ENCODE measurements around the gene COL5A1. TPM values are rescaled to one million over a fixed set of nuclear protein-coding genes. Genes with fewer than 3 reads are reported as not detected.

The COL5A1 gene
- total RNA-seq, 2 experiments from 2014 or later, result 0.12 to 0.19 TPM

- Mint-ChIP-seq H3K27ac (no peak overlapping the region), H3K9me3 (no peaks in the 10 kb centered on the region), H3K4me3 (no peak overlapping the region), H3K36me3 (no peaks in the 10 kb centered on the region), H3K27me3 (peaks cover 6% of the 10 kb centered on the region), H3K4me1 (ENCODE audit: low read depth) (no peaks in the 10 kb centered on the region)
- no peak for DNase-seq
- intact Hi-C loops (cut with micrococcal nuclease), result no loop called here
- POLR2A ChIA-PET, result no interaction called here
- CTCF ChIA-PET, result no interaction called here
Measured at GRCh38 chr9:134624137-134624591, 17.4 kb upstream of the COL5A1 start.

GRCh38 chr9:134624621-134625181, 16.9 kb upstream of the COL5A1 start:
- intact Hi-C loops (cut with micrococcal nuclease), result no loop called here
- ChIA-PET POLR2A (no interaction called here), CTCF (no interaction called here)
- Mint-ChIP-seq H3K9me3 (no peaks in the 10 kb centered on the region), H3K36me3 (no peaks in the 10 kb centered on the region), H3K27ac (no peak overlapping the region), H3K4me3 (no peak overlapping the region), H3K27me3 (peaks cover 6% of the 10 kb centered on the region), H3K4me1 (ENCODE audit: low read depth) (no peaks in the 10 kb centered on the region)
- no peak for DNase-seq

GRCh38 chr9:134625361-134626068, 16.1 kb upstream of the COL5A1 start:
- Mint-ChIP-seq H3K4me1 (ENCODE audit: low read depth) (no peaks in the 10 kb centered on the region), H3K9me3 (no peaks in the 10 kb centered on the region), H3K36me3 (no peaks in the 10 kb centered on the region), H3K27me3 (peaks cover 6% of the 10 kb centered on the region), H3K4me3 (no peak overlapping the region), H3K27ac (no peak overlapping the region)
- CTCF ChIA-PET, result no interaction called here
- no peak for DNase-seq
- POLR2A ChIA-PET, result no interaction called here
- intact Hi-C loops (cut with micrococcal nuclease), result no loop called here

GRCh38 chr9:134626069-134626423, 15.6 kb upstream of the COL5A1 start:
- ChIA-PET POLR2A (no interaction called here), CTCF (no interaction called here)
- intact Hi-C loops (cut with micrococcal nuclease), result no loop called here
- Mint-ChIP-seq H3K36me3 (no peaks in the 10 kb centered on the region), H3K27ac (no peak overlapping the region), H3K9me3 (no peaks in the 10 kb centered on the region), H3K27me3 (peaks cover 6% of the 10 kb centered on the region), H3K4me3 (no peak overlapping the region), H3K4me1 (ENCODE audit: low read depth) (no peaks in the 10 kb centered on the region)
- DNase-seq, result no peak

GRCh38 chr9:134626571-134627416, 14.8 kb upstream of the COL5A1 start:
- Mint-ChIP-seq H3K36me3 (no peaks in the 10 kb centered on the region), H3K4me3 (no peak overlapping the region), H3K27me3 (peaks cover 3% of the 10 kb centered on the region), H3K9me3 (no peaks in the 10 kb centered on the region), H3K27ac (no peak overlapping the region), H3K4me1 (ENCODE audit: low read depth) (no peaks in the 10 kb centered on the region)
- intact Hi-C loops (cut with micrococcal nuclease), result no loop called here
- POLR2A ChIA-PET, result no interaction called here
- no peak for DNase-seq
- CTCF ChIA-PET, result no interaction called here

GRCh38 chr9:134627417-134628353, 13.9 kb upstream of the COL5A1 start:
- CTCF ChIA-PET, result no interaction called here
- peaks cover 3% of the 10 kb centered on the region for H3K27me3 Mint-ChIP-seq
- POLR2A ChIA-PET, result no interaction called here
- H3K4me1 Mint-ChIP-seq (ENCODE audit: low read depth), result no peaks in the 10 kb centered on the region
- intact Hi-C loops (cut with micrococcal nuclease), result no loop called here
- no peak overlapping the region for H3K4me3 Mint-ChIP-seq
- no peak overlapping the region for H3K27ac Mint-ChIP-seq
- DNase-seq, result no peak
- H3K9me3 Mint-ChIP-seq, result no peaks in the 10 kb centered on the region
- no peaks in the 10 kb centered on the region for H3K36me3 Mint-ChIP-seq

- intact Hi-C loops (cut with micrococcal nuclease), result no loop called here
- Mint-ChIP-seq H3K27ac (no peak overlapping the region), H3K36me3 (no peaks in the 10 kb centered on the region), H3K27me3 (peaks cover 3% of the 10 kb centered on the region), H3K9me3 (no peaks in the 10 kb centered on the region), H3K4me3 (no peak overlapping the region), H3K4me1 (ENCODE audit: low read depth) (no peaks in the 10 kb centered on the region)
- POLR2A ChIA-PET, result no interaction called here
- CTCF ChIA-PET, result no interaction called here
- no peak for DNase-seq
Measured at GRCh38 chr9:134628354-134628736, 13.3 kb upstream of the COL5A1 start.

GRCh38 chr9:134629061-134629585, 12.5 kb upstream of the COL5A1 start:
- no peaks in the 10 kb centered on the region for H3K9me3 Mint-ChIP-seq
- ChIA-PET CTCF (no interaction called here), POLR2A (no interaction called here)
- H3K36me3 Mint-ChIP-seq, result no peaks in the 10 kb centered on the region
- H3K4me1 Mint-ChIP-seq (ENCODE audit: low read depth), result no peaks in the 10 kb centered on the region
- no peak overlapping the region for H3K27ac Mint-ChIP-seq
- DNase-seq, result no peak
- H3K27me3 Mint-ChIP-seq, result peaks cover 3% of the 10 kb centered on the region
- intact Hi-C loops (cut with micrococcal nuclease), result no loop called here
- H3K4me3 Mint-ChIP-seq, result no peak overlapping the region

GRCh38 chr9:134629586-134630392, 11.8 kb upstream of the COL5A1 start:
- Mint-ChIP-seq H3K4me3 (no peak overlapping the region), H3K27me3 (no peaks in the 10 kb centered on the region), H3K36me3 (no peaks in the 10 kb centered on the region), H3K9me3 (no peaks in the 10 kb centered on the region), H3K27ac (no peak overlapping the region), H3K4me1 (ENCODE audit: low read depth) (no peaks in the 10 kb centered on the region)
- CTCF ChIA-PET, result no interaction called here
- POLR2A ChIA-PET, result no interaction called here
- intact Hi-C loops (cut with micrococcal nuclease), result no loop called here
- DNase-seq, result no peak

GRCh38 chr9:134630393-134630790, 11.2 kb upstream of the COL5A1 start:
- Mint-ChIP-seq H3K27ac (no peak overlapping the region), H3K36me3 (no peaks in the 10 kb centered on the region), H3K9me3 (no peaks in the 10 kb centered on the region), H3K4me1 (ENCODE audit: low read depth) (no peaks in the 10 kb centered on the region), H3K4me3 (no peak overlapping the region), H3K27me3 (no peaks in the 10 kb centered on the region)
- intact Hi-C loops (cut with micrococcal nuclease), result no loop called here
- POLR2A ChIA-PET, result no interaction called here
- DNase-seq, result no peak
- CTCF ChIA-PET, result no interaction called here

GRCh38 chr9:134630861-134631260, 10.7 kb upstream of the COL5A1 start:
- H3K4me1 Mint-ChIP-seq (ENCODE audit: low read depth), result no peaks in the 10 kb centered on the region
- ChIA-PET CTCF (no interaction called here), POLR2A (no interaction called here)
- no peak for DNase-seq
- H3K27me3 Mint-ChIP-seq, result no peaks in the 10 kb centered on the region
- no peak overlapping the region for H3K4me3 Mint-ChIP-seq
- intact Hi-C loops (cut with micrococcal nuclease), result no loop called here
- H3K27ac Mint-ChIP-seq, result no peak overlapping the region
- H3K9me3 Mint-ChIP-seq, result no peaks in the 10 kb centered on the region
- no peaks in the 10 kb centered on the region for H3K36me3 Mint-ChIP-seq

Data from activated CD4-positive, alpha-beta memory T cell treated with anti-CD3 and anti-CD28 coated beads for 36 hours (primary cell).